CD4-positive, alpha-beta T cell treated with Interleukin-1 beta for 1 hour (primary cell): ENCODE measurements around the gene SLC11A2.

Experiments
- DNase-seq, 2 donors: peaks; one replicate each; pipeline ENCODE4 v3.0.0-alpha.2; 2020 to 2022

The SLC11A2 gene

DNA sequence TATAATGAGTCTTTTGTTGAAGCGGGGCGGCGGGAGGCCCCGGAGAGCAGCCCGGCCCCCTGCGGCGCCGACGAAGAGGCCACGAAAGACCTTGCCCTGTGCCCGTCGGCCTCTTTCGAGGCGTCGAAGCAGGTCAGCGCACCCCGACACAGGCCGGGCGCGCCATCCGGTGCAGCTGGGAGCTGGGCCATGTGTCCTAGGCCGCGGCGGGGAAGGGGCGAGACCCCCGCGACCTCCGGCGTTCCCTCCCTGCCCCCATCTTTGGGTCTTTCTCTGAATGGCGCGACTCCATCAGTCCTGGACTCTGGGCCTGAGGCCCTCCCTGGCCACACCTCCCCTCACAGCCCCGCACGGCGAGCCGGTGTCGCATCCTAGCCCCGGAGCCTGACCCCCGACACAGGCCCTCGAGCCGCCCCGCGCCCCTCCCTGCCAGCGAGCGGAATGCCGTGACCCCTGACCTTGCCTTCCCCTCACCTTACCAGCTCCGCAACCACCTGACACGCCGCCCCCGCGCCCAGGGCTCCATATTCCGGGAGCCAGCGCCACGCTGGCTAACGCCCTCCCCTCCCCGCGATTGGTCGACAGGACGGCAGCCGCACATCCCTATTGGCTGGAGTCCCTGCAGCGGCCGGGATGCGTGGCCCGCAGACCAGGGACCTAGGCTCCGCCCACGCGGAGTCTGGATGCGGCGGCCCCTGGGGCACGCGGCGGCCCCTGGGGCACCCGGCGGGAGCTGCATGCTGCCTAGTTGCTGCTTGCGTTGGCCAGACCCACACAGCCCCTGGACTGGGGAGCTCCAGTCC is at the start of gene SLC11A2:
Gene SLC11A2, minus strand, starts transcription at position 549 of the 803 bp plus-strand sequence. CDS start 15,656 bp downstream, outside the sequence.
- DNase-seq = peak; percentile 92

DNA sequence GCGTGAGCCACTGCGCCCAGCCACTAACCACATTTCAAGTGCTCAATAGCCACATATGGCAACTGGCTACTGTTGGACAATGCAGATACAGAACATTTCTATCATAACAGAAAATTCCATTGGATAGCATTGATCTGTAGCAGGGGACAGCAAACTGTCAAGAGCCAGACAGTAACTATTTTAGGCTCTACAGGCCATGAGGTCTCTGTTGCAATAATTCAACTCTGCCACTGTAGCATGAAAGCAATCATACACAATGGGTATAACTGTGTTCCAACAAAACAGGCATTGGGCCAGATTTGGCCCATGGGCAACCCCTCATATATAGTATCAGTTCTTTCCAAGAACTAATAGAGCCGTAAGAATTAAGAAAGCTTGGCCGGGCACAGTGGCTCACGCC is 49.2 kb upstream of the SLC11A2 start:
- DNase-seq = no peak

DNA sequence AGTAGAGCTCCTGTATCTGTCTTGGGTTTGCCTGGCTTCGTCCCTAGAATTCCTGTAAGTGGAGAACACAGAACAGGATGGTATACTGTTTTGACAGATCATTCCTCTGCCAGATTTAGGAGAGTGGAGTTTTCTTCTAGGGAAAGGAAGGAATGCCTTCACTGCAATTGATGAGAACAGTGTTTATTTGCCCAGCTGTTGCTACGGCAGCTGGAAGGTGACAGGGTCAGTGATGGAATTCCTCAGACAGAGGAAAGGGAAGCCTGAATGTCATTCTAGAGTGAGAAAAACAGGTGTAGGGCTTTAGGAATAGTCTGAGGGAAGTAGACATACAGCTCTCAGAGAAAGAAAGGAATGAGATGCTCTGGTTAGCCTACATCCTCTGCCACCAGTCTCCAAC is 45.5 kb upstream of the SLC11A2 start:
- DNase-seq = no peak

DNA sequence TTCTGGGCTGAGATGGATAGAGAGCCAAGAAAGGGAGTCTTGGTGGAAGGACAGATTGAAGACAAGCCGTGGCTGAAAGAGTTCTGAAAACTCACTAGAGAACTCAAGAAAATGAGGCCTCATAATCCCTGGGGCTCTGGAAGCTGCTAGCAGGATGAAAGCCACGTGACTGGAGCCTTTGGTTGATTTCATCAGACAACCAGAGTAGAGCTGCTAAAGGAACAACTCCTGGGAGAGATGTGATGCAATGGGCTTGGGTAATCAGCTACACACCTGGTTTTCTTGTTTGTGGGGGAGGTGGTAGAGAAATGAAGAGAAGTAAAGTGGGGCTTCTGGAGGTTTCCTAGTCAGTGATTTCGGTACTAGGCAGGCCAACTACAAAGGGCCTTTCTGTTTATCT is 43.8 kb upstream of the SLC11A2 start:
- DNase-seq = no peak

DNA sequence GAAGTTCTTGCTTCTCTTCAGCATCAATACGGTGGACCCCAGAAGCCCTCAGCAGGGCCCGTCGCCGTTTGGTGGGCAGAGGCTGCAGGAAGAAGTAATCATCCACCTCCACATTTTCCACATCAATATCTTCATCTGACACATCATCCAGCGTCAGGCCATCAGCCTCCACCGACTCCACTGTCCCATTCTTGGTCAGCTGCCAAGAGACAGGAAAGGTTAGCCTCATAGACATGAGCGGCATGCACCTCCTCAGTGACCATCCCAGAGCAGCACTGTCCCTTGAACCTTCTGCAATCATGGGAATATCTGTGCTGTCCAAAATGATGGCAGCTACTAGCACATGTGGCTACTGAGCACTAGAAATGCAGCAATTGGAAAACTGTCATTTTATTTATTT is 41.6 kb upstream of the SLC11A2 start:
- DNase-seq = no peak

DNA sequence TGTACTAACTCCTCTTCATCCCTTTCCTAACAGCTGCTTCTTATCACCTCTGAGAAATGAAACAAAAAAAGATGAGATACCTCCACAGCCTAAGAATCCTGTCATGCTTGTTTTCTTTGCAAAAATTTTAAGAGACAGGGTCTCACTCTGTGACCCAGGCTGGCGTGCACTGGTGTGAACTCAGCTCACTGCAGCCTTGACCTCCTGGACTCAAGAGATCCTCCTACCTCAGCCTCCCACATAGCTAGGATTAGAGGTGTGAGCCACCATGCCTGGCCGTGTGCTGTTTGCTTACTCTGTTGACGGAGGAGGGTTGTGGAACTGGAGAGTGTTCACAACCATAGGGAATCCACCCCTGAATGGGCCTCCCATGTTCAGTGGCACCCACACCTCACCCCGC is 41.0 kb upstream of the SLC11A2 start:
- DNase-seq = no peak

DNA sequence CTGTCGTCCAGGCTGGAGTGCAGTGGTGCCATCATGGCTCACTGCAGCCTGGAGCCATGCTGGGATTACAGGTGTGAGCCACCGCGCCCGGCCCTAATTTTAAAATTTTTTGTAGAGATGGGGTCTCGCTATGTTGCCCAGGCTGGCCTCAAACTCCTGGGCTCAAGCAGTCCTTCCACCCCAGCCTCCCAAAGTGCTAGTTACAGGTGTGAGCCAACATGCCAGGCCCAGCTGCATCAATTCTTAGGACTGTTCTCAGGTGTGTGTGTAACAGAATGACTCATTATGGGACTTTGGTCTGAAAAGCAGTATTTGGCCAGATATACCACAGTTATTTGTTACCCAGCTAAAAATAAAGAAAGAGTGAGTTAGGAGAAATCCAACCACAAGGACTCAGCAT is 39.3 kb upstream of the SLC11A2 start:
- no peak for DNase-seq

DNA sequence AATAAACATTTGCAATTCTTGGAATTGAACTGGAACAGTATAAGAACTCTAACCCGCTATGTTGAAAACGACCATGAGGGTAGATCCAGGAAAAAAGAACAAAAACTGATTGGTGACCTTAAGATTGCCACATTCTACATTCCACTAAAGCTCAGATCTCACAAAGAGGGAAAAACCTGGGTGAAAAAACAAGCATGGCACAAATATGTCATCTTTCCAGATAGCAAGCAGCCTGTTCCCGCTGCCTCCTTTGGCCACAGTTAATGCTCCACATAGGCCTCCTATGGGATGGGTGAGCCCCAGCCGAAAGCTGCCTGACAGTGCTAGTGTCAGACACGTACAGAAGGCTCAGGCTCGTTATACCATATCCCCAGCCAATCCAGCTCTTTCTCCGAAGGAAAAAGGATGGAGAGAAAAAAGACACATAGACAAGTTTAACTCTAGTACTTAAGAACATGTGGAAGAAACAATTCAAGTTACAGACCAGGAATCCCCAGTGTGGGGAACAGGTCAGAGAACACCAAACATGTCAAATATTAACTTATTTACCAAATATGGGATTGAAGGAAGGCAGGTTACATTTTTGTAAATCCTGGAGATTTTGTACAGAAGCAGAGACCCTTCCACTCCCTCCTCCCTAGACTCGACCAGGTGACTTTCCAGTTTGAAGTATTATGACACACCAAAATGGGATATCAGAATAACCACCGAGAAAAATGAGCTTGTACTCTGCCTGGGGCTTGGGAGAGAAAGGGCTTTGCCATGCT is 36.6 kb upstream of the SLC11A2 start:
- no peak for DNase-seq

DNA sequence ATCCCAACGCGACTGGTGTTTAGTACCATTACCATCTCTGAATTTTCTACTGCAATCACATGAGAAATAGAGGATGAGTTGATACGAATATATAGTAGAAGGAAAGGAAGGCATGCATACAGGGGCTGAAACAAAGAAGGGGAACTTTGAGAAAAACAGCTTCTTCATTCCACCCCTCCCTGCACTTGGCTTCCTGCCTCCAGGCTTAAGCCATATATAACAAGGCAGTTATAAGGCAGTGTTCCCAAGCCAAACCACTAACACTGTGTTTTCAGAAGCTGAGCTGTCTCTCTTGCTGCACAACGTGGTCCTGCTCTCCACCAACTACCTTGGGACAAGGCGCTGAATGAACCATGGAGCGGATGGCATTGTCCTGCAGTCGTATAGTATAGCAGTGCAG is 32.9 kb upstream of the SLC11A2 start:
- DNase-seq = no peak

DNA sequence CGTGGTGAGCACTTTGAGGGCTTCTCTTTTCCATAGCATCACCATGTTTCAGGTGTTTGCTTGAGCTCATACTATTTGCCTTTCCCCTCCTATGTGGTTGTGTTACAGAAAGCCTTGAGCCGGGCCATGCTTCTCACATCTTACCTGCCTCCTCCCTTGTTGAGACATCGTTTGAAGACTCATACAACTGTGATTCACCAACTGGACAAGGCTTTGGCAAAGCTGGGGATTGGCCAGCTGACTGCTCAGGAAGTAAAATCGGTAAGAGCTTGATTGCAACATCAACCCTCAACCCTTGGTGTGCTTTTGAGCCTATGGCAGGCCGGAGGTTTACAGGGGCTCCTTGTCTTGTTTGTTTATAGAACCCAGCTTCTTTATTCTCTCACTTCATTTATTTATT is 30.1 kb upstream of the SLC11A2 start:
- DNase-seq = peak in 1 of 2 donors; percentile 2

DNA sequence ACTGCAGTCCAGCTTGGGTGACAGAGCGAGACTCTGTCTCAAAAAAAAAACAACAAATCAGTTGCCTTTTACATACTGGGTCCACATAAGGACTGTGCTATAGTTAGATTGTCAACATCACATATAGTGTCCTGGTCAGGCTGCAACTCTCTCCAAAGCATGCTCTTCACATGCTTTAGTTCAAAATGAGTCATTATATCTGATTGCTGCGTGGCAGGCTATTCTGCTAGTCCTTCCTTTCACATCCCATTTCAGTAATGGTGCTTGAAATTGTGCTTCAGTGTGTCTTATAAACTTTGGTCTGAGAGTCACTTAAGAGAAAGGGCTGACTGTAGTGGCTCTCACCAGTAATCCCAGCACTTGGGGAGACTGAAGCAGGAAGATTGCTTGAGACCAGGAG is 28.9 kb upstream of the SLC11A2 start:
- DNase-seq = no peak

DNA sequence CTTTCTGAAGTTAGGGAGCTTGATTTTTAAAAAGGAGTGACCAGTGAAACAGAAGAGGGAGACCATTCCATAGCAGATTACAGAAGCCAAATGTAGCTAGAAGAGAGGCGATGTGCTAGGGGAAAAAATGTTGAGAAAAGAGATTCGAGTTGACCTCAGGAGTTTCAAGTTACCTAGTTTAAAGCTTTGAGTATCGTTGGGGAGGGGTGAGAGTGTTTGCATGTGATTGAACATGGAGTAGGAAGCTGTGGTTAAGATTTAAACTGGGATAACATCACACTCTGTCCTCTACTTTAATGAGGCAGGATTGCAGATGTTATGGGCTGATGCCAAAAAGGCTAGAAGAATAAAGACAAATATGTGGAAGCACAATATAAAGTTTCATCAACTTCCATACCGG is 25.6 kb upstream of the SLC11A2 start:
- DNase-seq = no peak

DNA sequence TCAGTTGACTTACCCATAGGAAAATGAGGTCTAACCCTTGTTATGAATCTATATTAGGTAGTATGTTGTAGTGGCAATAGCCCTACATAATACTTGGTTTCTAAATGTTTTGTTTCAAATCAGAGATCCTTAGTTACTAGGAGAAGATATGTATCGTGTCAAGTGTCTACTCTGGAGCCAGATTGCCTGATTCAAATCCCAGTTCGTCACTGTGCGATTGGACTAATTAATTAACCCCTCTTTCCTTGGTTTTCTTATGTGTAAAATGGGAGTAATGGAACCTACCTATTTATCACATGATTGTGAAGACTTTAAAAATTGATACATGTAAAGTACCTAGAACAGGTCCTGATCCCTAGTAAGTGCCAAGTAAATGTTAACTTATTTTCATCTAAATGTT is 23.3 kb upstream of the SLC11A2 start:
- no peak for DNase-seq

DNA sequence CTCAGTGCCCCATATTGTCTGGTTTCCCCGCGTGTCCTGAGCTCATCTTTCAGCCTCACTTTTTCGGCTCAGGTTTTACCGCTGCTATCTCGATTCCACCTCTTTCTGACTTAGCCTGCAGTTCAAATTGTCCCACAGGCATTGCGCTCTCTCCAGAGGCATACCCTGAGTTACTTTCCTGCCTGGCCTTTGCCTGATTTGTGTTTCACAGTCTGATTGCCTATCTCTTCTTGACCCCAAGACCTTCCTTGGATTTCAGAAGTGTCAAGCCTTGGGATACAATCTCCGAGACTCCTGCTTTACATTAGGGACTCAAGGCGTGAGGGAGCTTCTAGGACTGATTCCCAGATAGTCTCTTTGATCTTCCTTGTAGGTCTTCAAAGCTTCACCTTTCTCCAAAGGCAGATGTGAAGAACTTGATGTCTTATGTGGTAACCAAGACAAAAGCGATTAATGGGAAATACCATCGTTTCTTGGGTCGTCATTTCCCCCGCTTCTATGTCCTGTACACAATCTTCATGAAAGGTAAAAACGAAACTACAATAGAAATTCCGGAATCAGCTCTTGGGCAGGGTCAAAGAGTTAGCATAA is 22.6 kb upstream of the SLC11A2 start:
- peak in 1 of 2 donors; percentile 49 for DNase-seq

DNA sequence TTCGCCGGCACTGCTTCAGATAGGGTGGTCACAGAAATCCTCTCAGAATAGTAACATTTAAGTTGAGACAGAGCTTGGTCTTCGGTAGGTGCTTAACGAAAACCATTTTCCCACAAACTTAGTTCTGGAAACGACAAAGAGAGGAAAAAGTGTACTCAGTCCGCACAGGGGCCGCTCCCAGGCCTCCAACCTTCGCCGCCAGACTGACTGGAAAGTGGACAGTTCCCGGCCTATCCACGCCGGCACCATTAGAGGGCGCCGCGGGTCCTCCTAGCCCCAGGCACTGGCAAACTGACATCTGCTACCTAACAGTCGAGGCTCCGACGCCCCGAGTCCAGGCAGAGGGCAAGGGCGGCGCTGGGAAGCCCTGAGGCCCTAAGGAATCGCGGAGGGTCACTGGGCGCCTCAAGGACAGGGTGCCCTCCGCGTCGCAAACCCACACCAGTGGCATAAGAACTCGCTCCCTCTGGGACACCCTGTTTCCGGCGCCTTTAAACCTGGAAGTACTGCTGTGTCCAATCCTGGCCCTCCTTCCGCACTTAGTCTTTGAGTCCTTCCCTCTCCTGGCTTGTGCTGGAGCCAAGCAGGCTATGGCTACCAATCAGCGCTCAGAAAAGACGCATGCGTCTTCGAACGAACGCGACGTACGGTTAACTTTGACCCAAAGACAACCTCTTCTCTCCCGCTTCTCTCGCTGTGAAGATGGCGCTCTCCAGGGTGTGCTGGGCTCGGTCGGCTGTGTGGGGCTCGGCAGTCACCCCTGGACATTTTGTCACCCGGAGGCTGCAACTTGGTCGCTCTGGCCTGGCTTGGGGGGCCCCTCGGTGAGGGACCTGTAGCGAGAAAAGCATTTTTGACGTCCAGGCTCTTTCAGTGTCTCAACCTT is 21.7 kb upstream of the SLC11A2 start, which contains the start of gene LETMD1:
Gene LETMD1, plus strand, starts transcription at position 673 of the 886 bp plus-strand sequence. Its CDS starts 30 bp downstream, at position 703.
- DNase-seq = peak; percentile 95

DNA sequence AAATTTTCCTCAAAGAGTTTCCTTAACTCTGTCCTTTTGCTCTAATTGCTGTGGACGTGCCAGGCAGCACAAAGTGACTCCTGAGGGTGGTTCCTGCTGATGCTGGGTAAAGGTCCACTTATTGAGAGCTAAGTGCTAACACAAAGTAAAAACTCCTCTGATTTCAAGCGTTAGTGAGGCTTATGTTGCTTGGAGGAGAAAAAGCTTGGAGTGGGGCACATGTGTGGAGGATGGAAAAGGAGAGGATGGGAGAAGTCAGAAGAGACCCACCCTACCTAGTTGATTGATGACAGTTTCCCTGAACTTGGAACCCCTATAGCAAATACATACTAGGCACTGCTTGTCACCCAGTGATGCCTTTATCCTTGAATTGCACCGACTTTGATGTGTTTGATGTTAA is 10.1 kb upstream of the SLC11A2 start:
- no peak for DNase-seq

DNA sequence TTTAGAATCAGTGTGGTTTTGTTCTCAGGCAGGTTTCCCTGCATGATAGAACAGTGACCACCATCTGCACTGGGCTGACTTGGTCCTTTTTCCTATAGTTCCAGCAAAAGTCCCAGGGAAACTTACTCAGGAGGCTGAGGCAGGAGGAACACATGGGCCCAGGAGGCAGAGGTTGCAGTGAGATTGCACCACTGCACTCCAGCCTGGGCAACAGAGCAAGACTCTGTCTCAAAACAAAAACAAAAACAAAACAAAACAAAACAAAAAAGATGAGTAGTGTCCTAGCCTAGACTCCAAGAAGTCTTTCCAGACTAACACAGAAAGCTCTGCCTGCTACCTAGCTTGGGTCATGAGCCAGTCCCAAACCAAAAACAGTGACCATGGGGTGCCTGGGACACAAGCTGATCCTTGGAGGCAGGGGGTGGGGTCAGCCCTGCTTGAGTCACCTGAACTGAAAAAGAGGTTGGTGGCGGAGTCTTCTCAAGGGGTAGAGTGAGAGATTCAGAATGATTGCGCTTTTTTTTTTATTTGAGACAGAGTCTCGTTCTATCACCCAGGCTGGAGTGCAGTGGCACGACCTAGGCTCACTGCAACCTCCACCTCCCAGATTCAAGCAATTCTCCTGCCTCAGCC is 7.4 kb upstream of the SLC11A2 start:
- DNase-seq = no peak

DNA sequence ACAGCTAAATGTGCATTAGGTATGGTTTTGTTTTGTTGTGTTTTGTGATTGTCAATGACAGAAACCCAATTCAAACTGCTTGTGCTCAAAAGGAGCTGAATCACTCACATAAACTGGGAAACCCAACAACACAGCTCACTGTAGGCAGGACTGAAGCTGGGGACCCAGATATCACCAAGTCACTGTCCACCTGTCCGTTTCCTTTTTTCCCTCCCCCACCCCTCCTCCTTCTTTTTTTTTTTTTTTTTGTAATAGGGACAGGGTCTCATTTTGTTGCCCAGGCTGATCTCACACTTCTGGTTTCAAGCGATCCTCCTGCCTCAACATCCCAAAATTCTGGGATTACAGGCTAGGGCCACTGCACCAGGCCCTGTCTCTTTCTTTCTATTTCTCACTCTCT is 6.9 kb upstream of the SLC11A2 start:
- DNase-seq = no peak

DNA sequence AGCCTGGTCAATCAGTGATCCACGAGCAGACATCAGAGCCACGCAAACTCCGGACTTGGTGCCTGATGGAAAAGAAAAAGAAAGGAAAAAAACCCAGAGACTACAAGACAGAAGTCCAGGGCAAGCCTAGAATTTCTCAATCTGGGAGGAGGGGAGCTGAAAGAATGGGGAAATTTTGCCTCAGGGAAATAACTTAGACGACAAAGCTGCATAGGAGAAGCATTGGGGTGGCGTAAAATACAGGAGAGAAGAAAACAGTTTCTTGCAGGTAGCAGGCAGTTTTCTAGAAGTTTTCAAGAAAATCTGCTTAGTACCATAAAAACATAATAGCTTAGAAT is 2.6 kb upstream of the SLC11A2 start:
- DNase-seq = no peak

DNA sequence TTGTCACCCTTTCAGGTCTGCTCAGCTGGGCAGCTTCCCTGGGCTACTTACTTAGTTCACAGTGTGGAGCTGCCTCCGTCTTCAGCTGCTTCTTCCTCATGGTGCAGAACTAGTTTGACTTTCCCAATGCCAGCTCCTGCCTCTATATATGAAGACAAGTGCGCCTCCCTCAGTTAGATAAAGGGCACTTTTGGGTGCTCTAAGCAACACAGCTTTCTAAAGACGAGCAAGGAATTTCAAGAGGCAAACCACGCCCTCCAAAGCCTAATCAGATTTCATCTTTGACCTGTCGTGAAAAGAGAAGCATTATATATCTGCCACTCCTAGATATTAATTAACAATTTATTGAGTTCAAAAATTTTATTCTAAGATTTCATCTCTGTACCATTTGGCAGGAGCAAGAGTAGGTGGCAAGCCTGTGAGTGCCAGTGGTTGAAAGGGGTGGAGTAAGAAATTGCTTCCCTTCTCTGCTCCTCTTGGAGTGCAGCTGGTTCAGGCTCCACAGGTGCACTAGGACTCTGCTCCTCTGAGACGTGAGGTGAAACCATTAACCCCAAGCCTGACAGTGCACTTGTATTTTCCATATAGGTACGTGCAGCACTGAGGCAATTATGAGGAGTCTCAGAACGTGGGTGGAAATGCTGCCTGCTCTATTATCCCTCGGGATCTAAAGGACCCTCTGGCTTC is 2.1 kb upstream of the SLC11A2 start:
- DNase-seq = peak; percentile 33 to 35

DNA sequence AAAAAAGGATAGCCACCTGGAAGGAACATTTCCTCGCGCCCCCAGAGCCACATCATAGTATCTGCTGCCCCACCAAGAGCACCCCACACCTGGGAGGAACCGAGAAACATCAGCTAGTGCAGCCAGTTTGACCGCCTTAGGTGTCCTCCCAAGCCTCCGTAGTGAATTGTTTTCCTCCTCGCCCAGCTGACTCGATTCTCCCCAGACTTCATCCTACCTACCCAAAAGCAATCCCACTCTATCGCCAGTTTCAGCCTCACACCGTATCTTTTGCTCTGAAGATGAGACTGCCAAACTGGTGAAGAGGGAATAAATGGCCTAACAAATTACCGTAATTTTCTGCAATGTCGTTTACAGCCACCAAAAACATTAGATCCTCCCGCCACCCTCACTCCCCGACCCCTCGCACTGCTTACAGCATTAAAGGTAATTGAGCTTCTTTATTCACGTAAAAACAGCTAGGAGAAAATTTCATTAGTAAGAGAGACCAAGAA is 1.2 kb upstream of the SLC11A2 start:
- DNase-seq = no peak
